Fibroblast of lung (primary cell): Measurements from ENCODE around the gene ZBTB16.

Experiments
- CTCF ChIP-seq, 2 donors: IDR thresholded peaks in 1 of 2; conservative IDR thresholded peaks in 1 of 2; 1 replicate in 1 of 2; 2 replicates in 1 of 2; pipeline ENCODE4 v1.5.1; 2011 to 2012; ENCODE audit warnings: low read length in 2 of 2, control low read depth in 1 of 2, inconsistent platforms in 1 of 2, low read depth in 1 of 2, mild to moderate bottlenecking in 1 of 2
- EZH2 ChIP-seq: IDR thresholded peaks from 2 replicates; pipeline ENCODE4 v1.5.1; 2012; ENCODE audit warnings: low read length, control low read depth, mild to moderate bottlenecking; ENCODE audit errors: missing control alignments

DNA sequence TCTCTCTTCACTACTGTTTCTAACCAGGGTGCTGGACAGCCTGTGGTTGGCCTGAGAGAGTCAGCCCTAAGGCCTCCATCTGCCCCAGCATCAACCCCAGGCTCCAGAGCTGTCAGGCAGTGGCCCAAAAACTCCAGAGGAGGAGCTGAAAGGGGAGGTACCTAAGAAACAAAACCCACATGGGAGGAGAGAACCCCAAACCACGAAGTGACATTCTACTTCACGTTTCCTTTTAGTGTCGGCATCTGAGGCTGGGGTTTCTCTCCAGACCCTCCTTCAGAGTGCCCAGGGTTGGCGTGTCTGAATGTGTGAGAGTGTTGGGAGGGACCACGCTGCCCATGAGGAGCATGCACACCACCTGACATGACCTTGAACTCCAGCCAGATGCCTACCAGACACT lies 166.8 kb downstream of the ZBTB16 start:
- TF ChIP-seq EZH2 (no peak), CTCF (conservative IDR thresholded peaks at IDR 0.05 in 1 of 2, IDR thresholded peaks at IDR 0.05 in 1 of 2; ENCODE audit: low read depth in 1 of 2, low read length in 2 of 2) (no peak)
